Measurements from ENCODE around the gene KAT6B.

KAT6B gene

DNA sequence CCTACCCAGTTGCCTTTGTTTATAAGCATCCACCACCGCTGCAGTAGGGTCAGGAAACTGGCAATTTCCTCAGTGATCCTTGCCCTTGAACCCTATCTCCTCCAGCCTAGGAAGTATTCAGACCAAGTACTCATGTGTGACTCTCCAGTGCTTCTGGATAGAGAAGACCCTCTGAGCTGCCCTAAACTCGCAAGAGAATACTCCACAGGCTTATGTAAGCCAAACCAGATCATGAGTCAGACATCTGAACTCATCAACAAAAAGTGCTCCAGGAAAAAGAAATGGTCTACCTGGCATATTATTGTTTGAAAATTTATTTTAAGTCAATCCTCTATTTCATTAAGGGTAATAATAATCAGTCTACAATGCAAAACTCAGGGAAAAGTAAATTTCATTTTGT lies 101.3 kb downstream of the KAT6B start:
- TF ChIP-seq, protein P1, sequence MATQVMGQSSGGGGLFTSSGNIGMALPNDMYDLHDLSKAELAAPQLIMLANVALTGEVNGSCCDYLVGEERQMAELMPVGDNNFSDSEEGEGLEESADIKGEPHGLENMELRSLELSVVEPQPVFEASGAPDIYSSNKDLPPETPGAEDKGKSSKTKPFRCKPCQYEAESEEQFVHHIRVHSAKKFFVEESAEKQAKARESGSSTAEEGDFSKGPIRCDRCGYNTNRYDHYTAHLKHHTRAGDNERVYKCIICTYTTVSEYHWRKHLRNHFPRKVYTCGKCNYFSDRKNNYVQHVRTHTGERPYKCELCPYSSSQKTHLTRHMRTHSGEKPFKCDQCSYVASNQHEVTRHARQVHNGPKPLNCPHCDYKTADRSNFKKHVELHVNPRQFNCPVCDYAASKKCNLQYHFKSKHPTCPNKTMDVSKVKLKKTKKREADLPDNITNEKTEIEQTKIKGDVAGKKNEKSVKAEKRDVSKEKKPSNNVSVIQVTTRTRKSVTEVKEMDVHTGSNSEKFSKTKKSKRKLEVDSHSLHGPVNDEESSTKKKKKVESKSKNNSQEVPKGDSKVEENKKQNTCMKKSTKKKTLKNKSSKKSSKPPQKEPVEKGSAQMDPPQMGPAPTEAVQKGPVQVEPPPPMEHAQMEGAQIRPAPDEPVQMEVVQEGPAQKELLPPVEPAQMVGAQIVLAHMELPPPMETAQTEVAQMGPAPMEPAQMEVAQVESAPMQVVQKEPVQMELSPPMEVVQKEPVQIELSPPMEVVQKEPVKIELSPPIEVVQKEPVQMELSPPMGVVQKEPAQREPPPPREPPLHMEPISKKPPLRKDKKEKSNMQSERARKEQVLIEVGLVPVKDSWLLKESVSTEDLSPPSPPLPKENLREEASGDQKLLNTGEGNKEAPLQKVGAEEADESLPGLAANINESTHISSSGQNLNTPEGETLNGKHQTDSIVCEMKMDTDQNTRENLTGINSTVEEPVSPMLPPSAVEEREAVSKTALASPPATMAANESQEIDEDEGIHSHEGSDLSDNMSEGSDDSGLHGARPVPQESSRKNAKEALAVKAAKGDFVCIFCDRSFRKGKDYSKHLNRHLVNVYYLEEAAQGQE (IDR thresholded peaks at IDR 0.05; ENCODE audit: insufficient read depth in 1 of 2, low read depth in 2 of 2, low read length in 2 of 2): no peak
- TF ChIP-seq POLR2AphosphoS5 (IDR thresholded peaks at IDR 0.05; ENCODE audit: low read depth, low read length): no peak
- peak; percentile 40 for TF ChIP-seq FOXP2 (optimal IDR thresholded peaks at IDR 0.05; ENCODE audit: borderline replicate concordance, extremely low read depth, extremely low read length, insufficient read depth)
- TF ChIP-seq SIN3A (IDR thresholded peaks at IDR 0.05; ENCODE audit: borderline replicate concordance, insufficient read depth, low read length): no peak
- no peak for TF ChIP-seq TAF1 (IDR thresholded peaks at IDR 0.05; ENCODE audit: borderline replicate concordance, insufficient read depth, low read length)

DNA sequence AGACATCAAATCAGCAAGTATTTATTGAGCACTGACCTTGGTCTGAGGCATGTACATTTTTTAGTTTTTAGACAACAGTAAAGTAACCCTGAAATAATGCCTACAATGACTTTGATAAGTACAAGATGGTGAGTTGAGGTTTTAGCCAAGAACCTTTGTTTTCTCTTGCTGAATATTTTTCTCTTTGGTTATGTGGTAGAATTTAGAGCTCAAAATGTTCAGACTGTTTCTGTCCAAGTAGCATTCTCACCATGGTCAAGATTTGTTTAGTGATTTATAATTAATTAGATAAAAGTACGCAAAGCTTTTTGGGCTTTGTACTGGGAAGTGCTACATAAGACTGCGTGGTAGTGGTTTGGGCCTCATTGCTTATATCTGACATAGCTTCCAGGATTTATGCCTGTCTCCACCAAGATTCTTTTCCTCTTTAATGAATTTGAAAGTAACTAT lies 102.4 kb downstream of the KAT6B start:
- TF ChIP-seq TAF1 (IDR thresholded peaks at IDR 0.05; ENCODE audit: borderline replicate concordance, insufficient read depth, low read length): no peak
- TF ChIP-seq, protein P1 (IDR thresholded peaks at IDR 0.05; ENCODE audit: insufficient read depth in 1 of 2, low read depth in 2 of 2, low read length in 2 of 2): no peak
- no peak for TF ChIP-seq FOXP2 (optimal IDR thresholded peaks at IDR 0.05; ENCODE audit: borderline replicate concordance, extremely low read depth, extremely low read length, insufficient read depth)
- TF ChIP-seq SIN3A (IDR thresholded peaks at IDR 0.05; ENCODE audit: borderline replicate concordance, insufficient read depth, low read length): no peak
- TF ChIP-seq POLR2AphosphoS5 (IDR thresholded peaks at IDR 0.05; ENCODE audit: low read depth, low read length): no peak

DNA sequence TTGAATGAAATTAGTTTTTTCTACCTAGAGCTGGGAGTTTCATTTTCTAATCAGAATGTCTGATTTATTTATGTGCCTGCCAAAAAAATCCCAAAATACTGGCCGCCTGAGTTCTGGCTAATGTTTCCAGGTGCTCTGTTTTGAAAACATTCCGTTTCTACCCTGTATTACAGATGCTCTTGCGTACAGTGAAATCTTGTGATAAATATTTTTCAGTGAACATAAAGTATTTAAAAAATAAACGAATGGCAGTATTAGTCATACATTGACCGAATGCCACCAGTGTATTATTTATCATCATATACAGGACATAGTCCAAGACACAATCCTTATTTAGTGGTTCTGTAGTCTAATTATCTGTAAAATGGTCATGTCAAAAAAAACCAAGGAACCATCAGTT lies 102.8 kb downstream of the KAT6B start:
- TF ChIP-seq FOXP2 (optimal IDR thresholded peaks at IDR 0.05; ENCODE audit: borderline replicate concordance, extremely low read depth, extremely low read length, insufficient read depth) (no peak), SIN3A (IDR thresholded peaks at IDR 0.05; ENCODE audit: borderline replicate concordance, insufficient read depth, low read length) (no peak), TAF1 (IDR thresholded peaks at IDR 0.05; ENCODE audit: borderline replicate concordance, insufficient read depth, low read length) (no peak), POLR2AphosphoS5 (IDR thresholded peaks at IDR 0.05; ENCODE audit: low read depth, low read length) (no peak)
- TF ChIP-seq, protein P1 (IDR thresholded peaks at IDR 0.05; ENCODE audit: insufficient read depth in 1 of 2, low read depth in 2 of 2, low read length in 2 of 2): no peak

DNA sequence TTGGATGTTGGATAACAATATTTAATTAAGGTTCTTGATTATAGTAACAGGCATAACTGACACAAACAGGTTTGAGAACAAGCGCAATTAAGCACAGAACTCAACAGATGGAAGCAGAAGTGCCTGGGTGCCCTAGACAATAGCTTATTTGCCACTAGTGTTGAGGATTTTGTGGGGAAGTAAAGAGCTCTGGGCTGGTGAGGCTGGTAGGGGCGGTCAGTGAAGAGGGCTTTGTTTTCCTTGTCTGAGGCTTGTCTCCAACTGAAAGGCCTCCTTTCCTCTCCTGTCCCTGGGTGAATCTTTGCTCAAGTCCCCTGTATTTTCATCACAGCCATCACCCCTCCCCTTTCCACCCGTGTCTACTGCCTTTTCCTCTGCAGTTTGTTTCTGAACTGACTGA lies 104.6 kb downstream of the KAT6B start:
- TF ChIP-seq SIN3A (IDR thresholded peaks at IDR 0.05; ENCODE audit: borderline replicate concordance, insufficient read depth, low read length) (no peak), POLR2AphosphoS5 (IDR thresholded peaks at IDR 0.05; ENCODE audit: low read depth, low read length) (no peak), TAF1 (IDR thresholded peaks at IDR 0.05; ENCODE audit: borderline replicate concordance, insufficient read depth, low read length) (no peak), FOXP2 (optimal IDR thresholded peaks at IDR 0.05; ENCODE audit: borderline replicate concordance, extremely low read depth, extremely low read length, insufficient read depth) (no peak)
- TF ChIP-seq, protein P1 (IDR thresholded peaks at IDR 0.05; ENCODE audit: insufficient read depth in 1 of 2, low read depth in 2 of 2, low read length in 2 of 2): no peak

DNA sequence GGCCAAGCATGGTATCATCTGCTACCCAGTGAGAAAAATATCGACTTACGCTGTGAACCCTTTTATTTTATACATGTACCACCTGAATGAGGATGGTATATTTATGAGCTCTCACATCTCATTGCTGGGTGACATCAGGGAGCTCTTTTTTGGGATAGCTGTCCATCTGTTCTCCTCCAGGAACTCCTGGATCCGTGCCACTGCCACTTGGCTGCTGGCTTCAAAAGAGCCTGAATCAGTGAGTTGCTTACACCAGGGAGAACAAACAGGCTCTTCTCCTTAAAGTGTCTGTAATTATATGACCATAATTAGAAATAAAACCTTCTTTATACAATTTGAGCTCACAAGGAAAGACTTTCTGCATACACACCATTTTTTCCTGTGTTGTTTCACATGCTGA lies 106.2 kb downstream of the KAT6B start:
- no peak for TF ChIP-seq POLR2AphosphoS5 (IDR thresholded peaks at IDR 0.05; ENCODE audit: low read depth, low read length)
- TF ChIP-seq, protein P1 (IDR thresholded peaks at IDR 0.05; ENCODE audit: insufficient read depth in 1 of 2, low read depth in 2 of 2, low read length in 2 of 2): no peak
- no peak for TF ChIP-seq SIN3A (IDR thresholded peaks at IDR 0.05; ENCODE audit: borderline replicate concordance, insufficient read depth, low read length)
- no peak for TF ChIP-seq FOXP2 (optimal IDR thresholded peaks at IDR 0.05; ENCODE audit: borderline replicate concordance, extremely low read depth, extremely low read length, insufficient read depth)
- TF ChIP-seq TAF1 (IDR thresholded peaks at IDR 0.05; ENCODE audit: borderline replicate concordance, insufficient read depth, low read length): no peak
